Left cardiac atrium (tissue), 4 donors: ENCODE results near the gene TMCC2. TPM values are rescaled to one million over a fixed set of nuclear protein-coding genes. Genes with fewer than 3 reads are reported as not detected.
"Not testable (repeated sequence)": the region's sequence is repeated elsewhere in the genome, so short reads cannot be mapped to it uniquely, and the experiment has no call there.

Experiments
- ATAC-seq, 2 donors: fragments of 200-7000 bp; cut with Tn5 transposase; one replicate each; pipeline ENCODE4 v1.9.1; 2020; ENCODE audit warnings: mild to moderate bottlenecking in 2 of 2, moderate library complexity in 2 of 2
- DNase-seq: peaks from one replicate; pipeline ENCODE4 v3.0.0-alpha.2; 2020
- intact Hi-C, 2 donors: fragments of 100-400 bp; cut with DNase I; formaldehyde crosslinking; loops; one replicate each; pipeline versions ENCODE4 v1.14.1 to v1.15.1; 2022 to 2023
- total RNA-seq, 2 donors: library from RNA; stranded (reverse); fragmentation: NEBNext Ultra II Directional; extraction: Animal tissue kit (Norgen Biotek cat#: 25700); gene quantifications; one replicate each; pipeline ENCODE4 v1.2.1, GENCODE V29; 2021
- donor health status: DM: no; HTN: yes; CAD: no.
- donor health status: DM: no; HTN: yes; CAD: no; lungs with severe emphysema.
- donor health status: DM: yes; HTN: yes; CAD: no.
- donor health status: Dilated cardiomyopathy.

The TMCC2 gene
- total RNA-seq, 2 donors from 2014 or later, result 7.3 to 11.9 TPM

GRCh38 chr1:205270764-205271163 is 43.0 kb downstream of the TMCC2 start:
- intact Hi-C loops, result no loop called here
- DNase-seq, result no peak
- ATAC-seq, result peak in 1 of 2 donors; percentile 17

GRCh38 chr1:205271277-205271676 is 43.5 kb downstream of the TMCC2 start:
- ATAC-seq, result peak; percentile 12 to 32

GRCh38 chr1:205271745-205272144 is 44.0 kb downstream of the TMCC2 start:
- ATAC-seq (no peak), DNase-seq (no peak)
- intact Hi-C loops, result loop anchor here in 1 of 2 donors (2.0 kb wide), 1 partner anchor 53 kb away; no protein-coding TSS in a partner anchor

More at GRCh38 chr1:205271277-205271676, 43.5 kb downstream of the TMCC2 start:
- intact Hi-C loops, result no loop called here
- DNase-seq, result peak; percentile 61

- ATAC-seq (no peak), DNase-seq (no peak)
- intact Hi-C loops, result loop anchor here in 1 of 2 donors (2.0 kb wide), 1 partner anchor 52 kb away; no protein-coding TSS in a partner anchor
Observed at GRCh38 chr1:205272536-205272935, 44.8 kb downstream of the TMCC2 start.

- DNase-seq (peak; percentile 85), ATAC-seq (peak; percentile 73 to 80)
- intact Hi-C loops, result loop anchor here (1.0 to 2.0 kb wide), 2 partner anchors 51 to 52 kb away; no protein-coding TSS in a partner anchor
Observed at GRCh38 chr1:205273551-205273982, 45.8 kb downstream of the TMCC2 start.

GRCh38 chr1:205274041-205274691 is 46.4 kb downstream of the TMCC2 start:
- peak; percentile 11 to 16 for ATAC-seq
- intact Hi-C loops, result no loop called here
- no peak for DNase-seq

- DNase-seq, result no peak
- intact Hi-C loops, result no loop called here
- no peak for ATAC-seq
Observed at GRCh38 chr1:205275133-205275532, 47.4 kb downstream of the TMCC2 start.

- no peak for ATAC-seq
- DNase-seq, result no peak
- intact Hi-C loops, result no loop called here
Observed at GRCh38 chr1:205275916-205276688, 48.4 kb downstream of the TMCC2 start.

GRCh38 chr1:205276689-205277065 is 48.9 kb downstream of the TMCC2 start:
- no peak for ATAC-seq
- DNase-seq, result no peak
- intact Hi-C loops, result no loop called here

- ATAC-seq (no peak), DNase-seq (no peak)
- intact Hi-C loops, result no loop called here
Observed at GRCh38 chr1:205279986-205280385, 52.2 kb downstream of the TMCC2 start.

- ATAC-seq, result not testable (repeated sequence)
Observed at GRCh38 chr1:205280666-205281395, 53.1 kb downstream of the TMCC2 start.

GRCh38 chr1:205283270-205284147 is 55.8 kb downstream of the TMCC2 start:
- ATAC-seq (no peak), DNase-seq (no peak)
- intact Hi-C loops, result no loop called here

More at GRCh38 chr1:205280666-205281395, 53.1 kb downstream of the TMCC2 start:
- DNase-seq, intact Hi-C loops: not testable (repeated sequence)

GRCh38 chr1:205284420-205285144 is 56.8 kb downstream of the TMCC2 start:
- peak; percentile 87 for DNase-seq
- peak; percentile 91 to 96 for ATAC-seq
- intact Hi-C loops, result no loop called here

- intact Hi-C loops, result no loop called here
- ATAC-seq, result peak in 1 of 2 donors; percentile 50
- DNase-seq, result no peak
Observed at GRCh38 chr1:205285381-205286101, 57.8 kb downstream of the TMCC2 start.

GRCh38 chr1:205286335-205286950 is 58.7 kb downstream of the TMCC2 start:
- DNase-seq (no peak), ATAC-seq (no peak)
- intact Hi-C loops, result no loop called here

GRCh38 chr1:205287076-205287475 is 59.3 kb downstream of the TMCC2 start:
- no peak for ATAC-seq
- no peak for DNase-seq
- intact Hi-C loops, result no loop called here
